Measurements from ENCODE around the gene LXN. TPM values are rescaled to one million over a fixed set of nuclear protein-coding genes. Genes with fewer than 3 reads are reported as not detected.

LXN gene
- total RNA-seq, 4 donors from 2014 or later = 7.4 to 11.8 (median 8.0) TPM

DNA sequence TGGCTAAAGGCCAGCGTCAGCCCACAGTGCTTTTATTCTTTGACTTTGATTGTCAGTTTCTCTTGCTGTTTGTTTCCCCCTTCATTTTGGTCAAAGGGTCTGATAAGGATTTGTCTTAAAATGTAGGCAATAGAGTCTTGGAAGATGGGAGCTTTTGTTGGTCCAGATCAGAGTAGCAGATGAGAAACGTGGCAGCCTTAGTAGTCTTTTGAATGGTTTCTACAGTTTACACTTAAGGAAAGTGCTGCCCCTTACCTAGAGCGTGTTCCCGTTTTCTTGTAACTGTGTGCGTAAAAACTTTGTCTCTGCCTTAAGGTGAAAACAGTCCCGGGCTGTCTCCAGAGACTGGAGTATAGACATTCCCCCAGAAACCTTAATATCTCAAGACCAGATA is 630 bp downstream of the LXN start:
- H3K4me1 ChIP-seq = peaks cover 15% of the 10 kb centered on the region
- TF ChIP-seq EP300 (IDR thresholded peaks at IDR 0.05) = no peak
- no peak for TF ChIP-seq POLR2AphosphoS5 (IDR thresholded peaks at IDR 0.05)
- TF ChIP-seq, protein P1, sequence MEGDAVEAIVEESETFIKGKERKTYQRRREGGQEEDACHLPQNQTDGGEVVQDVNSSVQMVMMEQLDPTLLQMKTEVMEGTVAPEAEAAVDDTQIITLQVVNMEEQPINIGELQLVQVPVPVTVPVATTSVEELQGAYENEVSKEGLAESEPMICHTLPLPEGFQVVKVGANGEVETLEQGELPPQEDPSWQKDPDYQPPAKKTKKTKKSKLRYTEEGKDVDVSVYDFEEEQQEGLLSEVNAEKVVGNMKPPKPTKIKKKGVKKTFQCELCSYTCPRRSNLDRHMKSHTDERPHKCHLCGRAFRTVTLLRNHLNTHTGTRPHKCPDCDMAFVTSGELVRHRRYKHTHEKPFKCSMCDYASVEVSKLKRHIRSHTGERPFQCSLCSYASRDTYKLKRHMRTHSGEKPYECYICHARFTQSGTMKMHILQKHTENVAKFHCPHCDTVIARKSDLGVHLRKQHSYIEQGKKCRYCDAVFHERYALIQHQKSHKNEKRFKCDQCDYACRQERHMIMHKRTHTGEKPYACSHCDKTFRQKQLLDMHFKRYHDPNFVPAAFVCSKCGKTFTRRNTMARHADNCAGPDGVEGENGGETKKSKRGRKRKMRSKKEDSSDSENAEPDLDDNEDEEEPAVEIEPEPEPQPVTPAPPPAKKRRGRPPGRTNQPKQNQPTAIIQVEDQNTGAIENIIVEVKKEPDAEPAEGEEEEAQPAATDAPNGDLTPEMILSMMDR (IDR thresholded peaks at IDR 0.05) = no peak
- TF ChIP-seq POLR2A (IDR thresholded peaks at IDR 0.05) = no peak
- H3K27me3 ChIP-seq = no peaks in the 10 kb centered on the region

DNA sequence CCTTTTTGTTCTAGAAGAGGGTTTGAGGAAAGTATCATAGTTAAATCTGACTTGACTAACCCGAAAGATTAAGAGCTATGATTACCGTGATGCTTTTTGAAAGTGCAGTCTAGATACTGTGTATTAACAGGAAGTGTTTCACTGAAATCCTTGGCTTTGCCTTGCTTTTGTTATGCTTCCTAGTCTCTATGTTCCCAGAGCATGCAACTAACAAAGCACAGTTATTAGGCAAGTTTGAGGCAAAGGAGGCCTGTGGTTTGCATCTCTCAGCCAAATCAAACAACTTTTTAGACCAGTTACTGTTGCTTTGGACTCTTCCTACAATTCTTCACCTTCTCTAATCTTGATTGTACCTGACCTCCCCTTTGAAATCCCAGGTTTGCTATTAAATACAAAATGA is 3.9 kb downstream of the LXN start:
- no peak for TF ChIP-seq POLR2AphosphoS5 (IDR thresholded peaks at IDR 0.05)
- no peak for TF ChIP-seq POLR2A (IDR thresholded peaks at IDR 0.05)
- TF ChIP-seq, protein P1 (IDR thresholded peaks at IDR 0.05) = no peak
- TF ChIP-seq EP300 (IDR thresholded peaks at IDR 0.05) = no peak
- H3K9me3 ChIP-seq = no peaks in the 10 kb centered on the region
- WGBS = 90% methylated on average over 2 of the region's 2 CpGs
- H3K27ac ChIP-seq = no peak overlapping the region
- peaks cover 15% of the 10 kb centered on the region for H3K4me1 ChIP-seq
- H3K36me3 ChIP-seq = peaks cover 51% of the 10 kb centered on the region
- no peak for DNase-seq (ENCODE audit: low spot score in 2 of 2)
- no peaks in the 10 kb centered on the region for H3K27me3 ChIP-seq
- H3K4me3 ChIP-seq = no peak overlapping the region

More for the DNA sequence above, 630 bp downstream of the LXN start:
- no peaks in the 10 kb centered on the region for H3K9me3 ChIP-seq
- DNase-seq (ENCODE audit: low spot score in 2 of 2) = no peak
- H3K36me3 ChIP-seq = peaks cover 24% of the 10 kb centered on the region
- peak overlapping the region; percentile 63 for H3K4me3 ChIP-seq
- WGBS = 13% methylated on average over 6 of the region's 6 CpGs
- peak overlapping the region; percentile 82 for H3K27ac ChIP-seq

DNA sequence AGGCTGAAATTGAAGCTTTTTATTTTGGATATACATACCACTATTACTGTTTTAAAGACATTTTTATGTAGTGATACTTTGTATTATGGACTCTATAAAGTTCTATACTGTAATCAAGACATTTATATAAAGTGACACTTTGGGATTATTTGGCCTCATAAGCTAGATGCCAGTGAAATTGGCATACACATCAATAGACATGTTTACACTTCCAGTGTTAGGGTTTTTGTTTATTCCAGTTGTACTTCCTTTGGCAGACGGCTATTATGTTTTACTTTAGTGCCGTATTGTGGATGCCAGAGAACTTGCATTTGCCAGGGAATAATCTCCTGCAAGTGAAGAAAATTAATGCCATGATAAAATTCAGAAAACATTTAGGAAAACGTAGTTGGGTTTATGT is 6.0 kb downstream of the LXN start:
- Histone ChIP-seq H3K36me3 (peaks cover 68% of the 10 kb centered on the region), H3K9me3 (no peaks in the 10 kb centered on the region), H3K4me1 (peaks cover 3% of the 10 kb centered on the region), H3K4me3 (no peak overlapping the region), H3K27ac (no peak overlapping the region), H3K27me3 (no peaks in the 10 kb centered on the region)
- no peak for DNase-seq (ENCODE audit: low spot score in 2 of 2)
- 78% methylated on average over 3 of the region's 3 CpGs for WGBS
- no peak for TF ChIP-seq POLR2AphosphoS5 (IDR thresholded peaks at IDR 0.05)
- TF ChIP-seq, protein P1 (IDR thresholded peaks at IDR 0.05) = no peak
- no peak for TF ChIP-seq POLR2A (IDR thresholded peaks at IDR 0.05)
- no peak for TF ChIP-seq EP300 (IDR thresholded peaks at IDR 0.05)

DNA sequence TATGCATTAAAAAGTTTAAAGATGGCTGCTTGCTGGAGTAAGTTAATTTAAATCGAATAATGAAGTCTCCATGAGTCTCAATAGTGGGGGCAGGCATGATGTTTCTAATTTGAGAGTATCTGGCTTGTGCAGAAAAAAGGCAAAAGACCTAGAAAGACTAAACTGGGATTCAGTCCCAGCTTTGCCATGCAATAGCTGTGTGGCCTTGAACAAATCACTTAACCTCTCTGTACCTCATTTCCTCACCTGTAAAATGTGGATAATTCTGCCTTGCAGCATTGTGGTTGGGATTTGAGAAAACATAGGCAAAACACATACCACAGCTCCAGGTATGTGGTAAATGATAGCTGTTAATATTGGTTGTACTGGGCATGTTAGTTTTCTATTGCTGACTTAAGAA is 8.6 kb downstream of the LXN start:
- Histone ChIP-seq H3K27ac (no peak overlapping the region), H3K4me3 (no peak overlapping the region), H3K4me1 (peaks cover 3% of the 10 kb centered on the region), H3K9me3 (no peaks in the 10 kb centered on the region), H3K36me3 (peaks cover 87% of the 10 kb centered on the region), H3K27me3 (no peaks in the 10 kb centered on the region)
- WGBS = 97% methylated on average over 1 of the region's 1 CpG
- DNase-seq (ENCODE audit: low spot score in 2 of 2) = no peak
- no peak for TF ChIP-seq EP300 (IDR thresholded peaks at IDR 0.05)
- TF ChIP-seq POLR2A (IDR thresholded peaks at IDR 0.05) = no peak
- TF ChIP-seq, protein P1 (IDR thresholded peaks at IDR 0.05) = no peak
- no peak for TF ChIP-seq POLR2AphosphoS5 (IDR thresholded peaks at IDR 0.05)

DNA sequence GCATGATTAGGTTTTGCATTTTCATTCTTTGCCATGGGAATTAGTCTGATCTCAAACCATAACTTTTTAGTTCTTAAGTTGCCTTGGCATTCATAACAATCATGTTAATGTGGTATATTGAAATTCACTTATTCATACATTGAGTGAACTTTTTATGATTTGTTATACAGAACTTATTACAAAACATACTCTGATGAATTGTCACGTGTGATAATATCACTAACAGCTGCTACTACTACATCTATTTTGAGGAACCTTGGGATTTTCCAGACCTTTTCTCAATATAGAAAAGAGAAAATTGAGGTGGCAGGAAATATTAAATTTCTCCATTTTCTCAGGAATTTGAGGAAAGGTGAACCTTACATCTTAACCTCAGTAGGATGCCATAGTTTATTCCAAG is 9.2 kb downstream of the LXN start:
- TF ChIP-seq, protein P1 (IDR thresholded peaks at IDR 0.05) = no peak
- TF ChIP-seq POLR2AphosphoS5 (IDR thresholded peaks at IDR 0.05) (no peak), EP300 (IDR thresholded peaks at IDR 0.05) (no peak), POLR2A (IDR thresholded peaks at IDR 0.05) (no peak)
- no peaks in the 10 kb centered on the region for H3K27me3 ChIP-seq
- 83% methylated on average over 1 of the region's 1 CpG for WGBS
- DNase-seq (ENCODE audit: low spot score in 2 of 2) = no peak
- no peak overlapping the region for H3K4me3 ChIP-seq
- H3K4me1 ChIP-seq = no peaks in the 10 kb centered on the region
- no peak overlapping the region for H3K27ac ChIP-seq
- H3K36me3 ChIP-seq = peaks cover 82% of the 10 kb centered on the region
- H3K9me3 ChIP-seq = no peaks in the 10 kb centered on the region

Data from suprapubic skin (tissue), 4 donors.